OCI-LY3 (cell line): ENCODE results near the gene CAPN6.

Source experiments
- H2AFZ ChIP-seq: fragments of 200-600, 300-600 bp; shearing (Covaris generic); 2 replicates; pipeline ENCODE4 v1.6.0; 2014; ENCODE audit warnings: antibody characterized with exemption, low read depth, low read length
- H3K27ac ChIP-seq: fragments of 200-600, 300-600 bp; sonication (generic); 2 replicates; pipeline ENCODE4 v1.5.1; 2014; ENCODE audit warnings: mild to moderate bottlenecking, low read length, moderate library complexity, mixed read lengths
- H3K27me3 ChIP-seq: fragments of 200-600, 300-600 bp; sonication (generic); 2 replicates; pipeline ENCODE4 v1.6.1; 2014; ENCODE audit warnings: low read depth, low read length, mixed read lengths
- H3K36me3 ChIP-seq: fragments of 200-600, 300-600 bp; sonication (generic); replicated peaks from 2 replicates; pipeline ENCODE3; 2014; ENCODE audit warnings: low read depth, low read length, mixed read lengths
- H3K4me1 ChIP-seq: fragments of 300-600, 200-600 bp; sonication (generic); 2 replicates; pipeline ENCODE4 v1.6.1; 2014; ENCODE audit warnings: low read length, mixed read lengths
- H3K4me2 ChIP-seq: fragments of 200-600, 300-600 bp; sonication (generic); 2 replicates; pipeline ENCODE4 v1.6.1; 2014; ENCODE audit warnings: low read length, mixed read lengths
- H3K4me3 ChIP-seq: fragments of 300-600, 200-600 bp; sonication (generic); 2 replicates; pipeline ENCODE4 v1.5.1; 2014; ENCODE audit warnings: antibody characterized with exemption, mild to moderate bottlenecking, low read length, moderate library complexity
- H3K79me2 ChIP-seq: fragments of 300-600, 200-600 bp; shearing (Covaris generic); 2 replicates; pipeline ENCODE4 v1.6.1; 2014; ENCODE audit warnings: mild to moderate bottlenecking, low read length, mixed read lengths
- H3K9ac ChIP-seq: fragments of 300-600, 200-600 bp; shearing (Covaris generic); 2 replicates; pipeline ENCODE4 v1.6.0; 2014; ENCODE audit warnings: mild to moderate bottlenecking, low read length, moderate library complexity
- H3K9me3 ChIP-seq: fragments of 200-600, 300-600 bp; shearing (Covaris generic); 2 replicates; pipeline ENCODE4 v1.6.1; 2014; ENCODE audit warnings: low read length, mixed read lengths; ENCODE audit not compliant: insufficient read depth
- H4K20me1 ChIP-seq: fragments of 200-600, 300-600 bp; sonication (generic); 2 replicates; pipeline ENCODE4 v1.6.1; 2016; ENCODE audit warnings: low read length, mixed read lengths; ENCODE audit not compliant: insufficient read depth
- CTCF ChIP-seq: fragments of 200-600, 300-600 bp; sonication (generic); IDR thresholded peaks from 2 replicates; pipeline ENCODE4 v1.5.1; 2014; ENCODE audit warnings: antibody characterized with exemption, low read length, low read depth
- EZH2phosphoT487 ChIP-seq: fragments of 200-600 bp; shearing (Covaris generic); IDR thresholded peaks from 2 replicates; pipeline ENCODE4 v1.6.1; 2018; ENCODE audit warnings: antibody characterized with exemption, mixed run types, low read depth

The CAPN6 gene

GRCh38 chrX:111216293-111216801 lies 53.9 kb downstream of the CAPN6 start:
- TF ChIP-seq CTCF (no peak), EZH2phosphoT487 (no peak)
- no peak overlapping the region for H3K4me2 ChIP-seq
- H3K4me1 ChIP-seq: no peaks in the 10 kb centered on the region
- no peaks in the 10 kb centered on the region for H4K20me1 ChIP-seq
- no peak overlapping the region for H3K9ac ChIP-seq
- no peak overlapping the region for H3K4me3 ChIP-seq
- H3K27ac ChIP-seq: no peak overlapping the region
- no peak overlapping the region for H2AFZ ChIP-seq
- H3K79me2 ChIP-seq: no peaks in the 10 kb centered on the region
- H3K36me3 ChIP-seq: no peaks in the 10 kb centered on the region
- no peaks in the 10 kb centered on the region for H3K27me3 ChIP-seq
- no peaks in the 10 kb centered on the region for H3K9me3 ChIP-seq

- Histone ChIP-seq H3K4me3 (no peak overlapping the region), H2AFZ (no peak overlapping the region), H3K27ac (no peak overlapping the region), H3K9ac (no peak overlapping the region), H3K79me2 (no peaks in the 10 kb centered on the region), H3K4me2 (no peak overlapping the region), H3K4me1 (no peaks in the 10 kb centered on the region), H3K36me3 (no peaks in the 10 kb centered on the region), H4K20me1 (no peaks in the 10 kb centered on the region), H3K27me3 (no peaks in the 10 kb centered on the region), H3K9me3 (no peaks in the 10 kb centered on the region)
- no peak for TF ChIP-seq EZH2phosphoT487
- TF ChIP-seq CTCF: no peak
Measured at GRCh38 chrX:111207851-111208250, 62.4 kb downstream of the CAPN6 start.

GRCh38 chrX:111200327-111200726 lies 70.0 kb downstream of the CAPN6 start:
- Histone ChIP-seq H3K4me3 (no peak overlapping the region), H2AFZ (no peak overlapping the region), H4K20me1 (no peaks in the 10 kb centered on the region), H3K27ac (no peak overlapping the region), H3K9ac (no peak overlapping the region), H3K4me2 (no peak overlapping the region), H3K36me3 (no peaks in the 10 kb centered on the region), H3K27me3 (no peaks in the 10 kb centered on the region), H3K4me1 (no peaks in the 10 kb centered on the region), H3K9me3 (no peaks in the 10 kb centered on the region), H3K79me2 (no peaks in the 10 kb centered on the region)
- TF ChIP-seq EZH2phosphoT487 (no peak), CTCF (no peak)

DNA sequence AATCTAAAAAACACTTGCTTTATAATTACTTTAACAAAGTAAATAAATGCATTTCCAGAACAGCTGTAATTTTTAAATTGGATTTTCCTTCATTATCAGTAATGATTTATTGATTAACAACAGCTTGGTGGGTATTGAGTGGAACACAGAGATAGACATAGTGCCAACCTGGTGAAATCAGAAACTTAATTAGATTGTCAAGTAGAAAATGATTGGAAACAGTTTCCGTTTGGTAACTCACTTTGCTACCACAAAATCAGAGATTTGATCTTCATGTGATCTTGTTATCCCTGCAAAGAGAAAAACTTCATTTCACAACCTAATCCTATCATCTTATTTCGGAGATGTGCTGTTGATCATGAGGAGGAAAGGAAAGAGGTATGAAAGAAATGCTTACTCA lies 70.8 kb downstream of the CAPN6 start:
- Histone ChIP-seq H3K9ac (no peak overlapping the region), H3K27me3 (no peaks in the 10 kb centered on the region), H3K27ac (no peak overlapping the region), H3K4me1 (no peaks in the 10 kb centered on the region), H3K4me3 (no peak overlapping the region), H4K20me1 (no peaks in the 10 kb centered on the region), H2AFZ (no peak overlapping the region), H3K4me2 (no peak overlapping the region), H3K79me2 (no peaks in the 10 kb centered on the region), H3K9me3 (no peaks in the 10 kb centered on the region), H3K36me3 (no peaks in the 10 kb centered on the region)
- TF ChIP-seq CTCF (no peak), EZH2phosphoT487 (no peak)
